ENCODE data around the gene ARFRP1.

DNA sequence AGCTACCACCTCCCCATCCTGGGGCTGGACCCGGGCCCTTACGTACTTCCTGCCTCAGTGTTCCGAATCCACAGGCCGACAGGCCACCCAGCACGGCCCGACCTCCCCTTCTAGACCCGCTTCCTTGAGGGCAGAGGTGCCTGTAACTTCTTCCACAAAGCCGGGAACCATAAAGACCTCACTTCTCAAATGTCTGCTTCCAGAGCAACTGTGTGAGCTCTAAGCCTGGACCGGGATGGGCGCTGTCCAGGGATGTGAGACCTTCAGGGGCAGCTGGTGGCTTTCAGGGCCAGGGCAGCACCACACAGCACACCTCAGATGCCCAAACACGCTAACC is 41.1 kb upstream of the ARFRP1 start:
- TF ChIP-seq, protein P1, sequence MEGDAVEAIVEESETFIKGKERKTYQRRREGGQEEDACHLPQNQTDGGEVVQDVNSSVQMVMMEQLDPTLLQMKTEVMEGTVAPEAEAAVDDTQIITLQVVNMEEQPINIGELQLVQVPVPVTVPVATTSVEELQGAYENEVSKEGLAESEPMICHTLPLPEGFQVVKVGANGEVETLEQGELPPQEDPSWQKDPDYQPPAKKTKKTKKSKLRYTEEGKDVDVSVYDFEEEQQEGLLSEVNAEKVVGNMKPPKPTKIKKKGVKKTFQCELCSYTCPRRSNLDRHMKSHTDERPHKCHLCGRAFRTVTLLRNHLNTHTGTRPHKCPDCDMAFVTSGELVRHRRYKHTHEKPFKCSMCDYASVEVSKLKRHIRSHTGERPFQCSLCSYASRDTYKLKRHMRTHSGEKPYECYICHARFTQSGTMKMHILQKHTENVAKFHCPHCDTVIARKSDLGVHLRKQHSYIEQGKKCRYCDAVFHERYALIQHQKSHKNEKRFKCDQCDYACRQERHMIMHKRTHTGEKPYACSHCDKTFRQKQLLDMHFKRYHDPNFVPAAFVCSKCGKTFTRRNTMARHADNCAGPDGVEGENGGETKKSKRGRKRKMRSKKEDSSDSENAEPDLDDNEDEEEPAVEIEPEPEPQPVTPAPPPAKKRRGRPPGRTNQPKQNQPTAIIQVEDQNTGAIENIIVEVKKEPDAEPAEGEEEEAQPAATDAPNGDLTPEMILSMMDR (IDR thresholded peaks at IDR 0.05), result no peak
- no peak for TF ChIP-seq POLR2A (IDR thresholded peaks at IDR 0.05)
